ENCODE measurements around the gene ZNF408. TPM values are rescaled to one million over a fixed set of nuclear protein-coding genes. Genes with fewer than 3 reads are reported as not detected.

Gene ZNF408
- total and polyA plus RNA-seq, 2 of the 13 experiments (the other 11 are each of a cell fraction or from before 2014, with no cell fraction given), result 11.2 to 12.5 TPM

GRCh38 chr11:46711303-46711702 lies 10.5 kb downstream of the ZNF408 start:
- H3K4me3 ChIP-seq (replicated peaks in 1 of 3; ENCODE audit: insufficient read depth in 1 of 3, low read depth in 2 of 3, low read length in 3 of 3), result no peak overlapping the region
- BruUV-seq (replicated peaks), result no TSS peak
- 0 out of 5 replicates have a peak, but pooled peaks cover 0 to 10% of the 10 kb centered on the region in 2 experiments for H3K36me3 ChIP-seq (replicated peaks in 1 of 2; ENCODE audit: control insufficient read depth in 1 of 2, insufficient read depth in 2 of 2, low read length in 2 of 2)
- no peaks in the 10 kb centered on the region for H3K9me3 ChIP-seq (ENCODE audit: low read length)
- in situ Hi-C loops (cut with HindIII; ENCODE audit: extremely low pct_ligation_motif_present, low pct_unique_long_range_greater_than_20kb), result no loop called here
- H3K27me3 ChIP-seq (ENCODE audit: control insufficient read depth in 1 of 2, insufficient read depth in 2 of 2, low read length in 2 of 2), result no peaks in the 10 kb centered on the region
- POLR2A ChIA-PET, result interaction anchor here (1.5 kb wide), 1 partner anchor 11 kb away, joined by 6 read pairs; the partner anchor contains the start of genes ARHGAP1 and ZNF408
- H3K4me2 ChIP-seq (ENCODE audit: low read depth, low read length), result no peak overlapping the region
- no peak overlapping the region for H2AFZ ChIP-seq (ENCODE audit: low read length)
- no peak for FAIRE-seq
- CTCF ChIA-PET (ENCODE audit: low intra/inter-chr PET ratio, low total read pairs), result no interaction called here
- H3K79me2 ChIP-seq (ENCODE audit: insufficient read depth, low read length), result no peaks in the 10 kb centered on the region
- H3K9ac ChIP-seq (ENCODE audit: insufficient read depth, low read depth, low read length), result no peak overlapping the region
- intact Hi-C loops (cut with micrococcal nuclease; ENCODE audit: unreplicated experiment), result no loop called here
- 91% methylated on average over 4 of the region's 5 CpGs for WGBS (ENCODE audit: low lambda C conversion rate)
- no peak for DNase-seq (ENCODE audit: low spot score)
- TF ChIP-seq CCAR2 (optimal IDR thresholded peaks at IDR 0.05; ENCODE audit: low read depth, low read length) (no peak), DR1 (CRISPR knock-in tag; IDR thresholded peaks at IDR 0.05) (no peak), GATAD1 (CRISPR knock-in tag; IDR thresholded peaks at IDR 0.05) (no peak), ZNF784 (CRISPR knock-in tag; IDR thresholded peaks at IDR 0.05; ENCODE audit: borderline replicate concordance) (no peak), BRF2 (CRISPR knock-in tag; IDR thresholded peaks at IDR 0.05) (no peak), SMAD1 (CRISPR knock-in tag; IDR thresholded peaks at IDR 0.05; ENCODE audit: borderline replicate concordance, low read depth) (no peak), HNRNPLL (IDR thresholded peaks at IDR 0.05; ENCODE audit: low read depth, low read length, poor library complexity, severe bottlenecking) (no peak), JUND (CRISPR knock-in tag; IDR thresholded peaks at IDR 0.05) (no peak), RNF219 (CRISPR knock-in tag; IDR thresholded peaks at IDR 0.05) (no peak), ZNF562 (CRISPR knock-in tag; IDR thresholded peaks at IDR 0.05; ENCODE audit: borderline replicate concordance) (no peak), ZSCAN9 (CRISPR knock-in tag; IDR thresholded peaks at IDR 0.05; ENCODE audit: borderline replicate concordance) (no peak)
- H3K27ac ChIP-seq (ENCODE audit: extremely low read length, insufficient read depth, low read length), result no peak overlapping the region
- ATAC-seq, result no peak; the same call in 2 of the 3 replicates
- peaks cover 51% of the 10 kb centered on the region for H3K4me1 ChIP-seq (ENCODE audit: insufficient read depth, low read length)
- no peaks in the 10 kb centered on the region for H4K20me1 ChIP-seq (ENCODE audit: insufficient read depth, low read length)
